Measurements from ENCODE around the gene RPGR.

RPGR gene

DNA sequence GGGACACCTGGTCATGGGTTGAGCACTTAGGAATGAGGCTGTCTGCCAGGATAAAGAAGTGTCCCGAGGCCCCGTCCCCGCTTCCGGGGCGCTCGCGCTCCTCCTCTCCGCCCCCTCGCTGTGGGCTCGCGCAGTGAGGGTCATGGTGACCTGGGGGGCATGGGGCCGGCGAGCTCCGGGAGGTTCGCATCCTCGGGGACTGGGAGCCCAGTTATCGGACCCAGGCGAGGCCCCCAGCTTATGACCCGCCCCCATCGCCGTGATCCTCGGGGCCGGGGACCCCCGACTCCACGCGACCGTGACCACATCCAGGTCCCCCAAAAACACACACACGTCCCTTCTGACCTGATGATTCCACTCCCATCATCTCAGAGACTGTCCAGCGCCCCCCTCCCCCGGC is 71.3 kb downstream of the RPGR start:
- TF ChIP-seq, protein P1, sequence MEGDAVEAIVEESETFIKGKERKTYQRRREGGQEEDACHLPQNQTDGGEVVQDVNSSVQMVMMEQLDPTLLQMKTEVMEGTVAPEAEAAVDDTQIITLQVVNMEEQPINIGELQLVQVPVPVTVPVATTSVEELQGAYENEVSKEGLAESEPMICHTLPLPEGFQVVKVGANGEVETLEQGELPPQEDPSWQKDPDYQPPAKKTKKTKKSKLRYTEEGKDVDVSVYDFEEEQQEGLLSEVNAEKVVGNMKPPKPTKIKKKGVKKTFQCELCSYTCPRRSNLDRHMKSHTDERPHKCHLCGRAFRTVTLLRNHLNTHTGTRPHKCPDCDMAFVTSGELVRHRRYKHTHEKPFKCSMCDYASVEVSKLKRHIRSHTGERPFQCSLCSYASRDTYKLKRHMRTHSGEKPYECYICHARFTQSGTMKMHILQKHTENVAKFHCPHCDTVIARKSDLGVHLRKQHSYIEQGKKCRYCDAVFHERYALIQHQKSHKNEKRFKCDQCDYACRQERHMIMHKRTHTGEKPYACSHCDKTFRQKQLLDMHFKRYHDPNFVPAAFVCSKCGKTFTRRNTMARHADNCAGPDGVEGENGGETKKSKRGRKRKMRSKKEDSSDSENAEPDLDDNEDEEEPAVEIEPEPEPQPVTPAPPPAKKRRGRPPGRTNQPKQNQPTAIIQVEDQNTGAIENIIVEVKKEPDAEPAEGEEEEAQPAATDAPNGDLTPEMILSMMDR (IDR thresholded peaks at IDR 0.05; ENCODE audit: control insufficient read depth, extremely low read depth, insufficient read depth), result no peak
- no peak for DNase-seq (ENCODE audit: low read depth)
- H3K4me3 ChIP-seq (ENCODE audit: low read depth, low read length), result no peak overlapping the region

DNA sequence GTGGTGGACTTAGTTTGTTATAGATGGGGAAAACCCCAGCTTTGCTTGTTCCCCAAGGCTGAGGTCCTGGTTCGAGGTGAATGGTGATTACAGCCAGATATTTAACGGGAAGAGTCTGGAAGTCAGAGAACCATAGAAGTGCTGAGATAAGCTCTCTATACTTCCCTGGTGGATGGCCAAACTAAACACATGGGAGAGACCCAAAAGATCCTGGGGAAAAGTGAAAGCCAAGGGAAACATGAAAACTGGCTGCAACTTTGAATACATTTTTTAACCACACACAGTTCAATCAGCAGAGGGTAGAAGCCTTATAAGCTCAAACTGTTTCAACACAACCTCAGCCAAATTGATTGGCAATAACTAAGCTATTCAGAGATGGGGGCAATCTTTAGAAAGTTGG is 77.3 kb downstream of the RPGR start:
- DNase-seq (ENCODE audit: low read depth), result no peak
- no peak overlapping the region for H3K4me3 ChIP-seq (ENCODE audit: low read depth, low read length)
- TF ChIP-seq, protein P1 (IDR thresholded peaks at IDR 0.05; ENCODE audit: control insufficient read depth, extremely low read depth, insufficient read depth), result no peak

DNA sequence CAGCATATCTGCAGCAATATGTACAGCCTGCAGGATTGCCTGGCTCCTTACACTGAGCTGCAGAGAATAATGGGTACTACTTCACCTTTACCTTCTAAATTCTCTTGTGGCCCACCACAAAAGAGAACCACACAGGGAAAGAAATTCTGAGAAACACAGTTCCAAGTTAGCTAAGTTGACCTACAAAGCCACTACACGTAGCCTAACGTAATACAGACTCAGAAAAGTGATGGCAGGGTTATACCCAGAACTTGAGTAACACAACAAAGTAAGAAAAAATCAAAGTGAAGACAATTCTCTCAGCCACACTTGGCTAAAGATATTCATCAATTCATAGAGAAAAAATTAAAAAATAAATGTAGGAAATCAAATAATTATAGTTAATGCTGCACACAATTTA is 80.3 kb downstream of the RPGR start:
- DNase-seq (ENCODE audit: low read depth), result no peak
- TF ChIP-seq, protein P1 (IDR thresholded peaks at IDR 0.05; ENCODE audit: control insufficient read depth, extremely low read depth, insufficient read depth), result no peak
- H3K4me3 ChIP-seq (ENCODE audit: low read depth, low read length), result no peak overlapping the region

DNA sequence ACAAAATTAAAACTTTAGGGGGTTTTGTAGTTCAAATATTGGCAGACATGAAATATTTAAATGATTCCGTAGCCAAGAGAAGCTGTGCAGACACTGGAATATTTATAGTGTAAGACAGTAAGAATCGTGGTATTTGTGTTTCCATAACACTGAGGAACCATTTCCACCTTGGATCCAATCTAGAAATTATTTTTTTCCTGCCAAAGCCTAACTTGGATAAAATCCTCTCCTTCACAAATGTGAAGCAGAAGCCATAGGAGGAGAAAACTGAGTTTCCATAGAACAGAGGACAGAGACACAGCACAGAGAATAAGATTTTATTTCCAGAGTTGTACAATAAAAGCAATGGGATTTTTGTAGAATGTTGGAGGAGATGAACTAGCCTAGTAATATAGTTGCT is 86.8 kb downstream of the RPGR start:
- DNase-seq (ENCODE audit: low read depth), result no peak
- TF ChIP-seq, protein P1 (IDR thresholded peaks at IDR 0.05; ENCODE audit: control insufficient read depth, extremely low read depth, insufficient read depth), result no peak
- no peak overlapping the region for H3K4me3 ChIP-seq (ENCODE audit: low read depth, low read length)

DNA sequence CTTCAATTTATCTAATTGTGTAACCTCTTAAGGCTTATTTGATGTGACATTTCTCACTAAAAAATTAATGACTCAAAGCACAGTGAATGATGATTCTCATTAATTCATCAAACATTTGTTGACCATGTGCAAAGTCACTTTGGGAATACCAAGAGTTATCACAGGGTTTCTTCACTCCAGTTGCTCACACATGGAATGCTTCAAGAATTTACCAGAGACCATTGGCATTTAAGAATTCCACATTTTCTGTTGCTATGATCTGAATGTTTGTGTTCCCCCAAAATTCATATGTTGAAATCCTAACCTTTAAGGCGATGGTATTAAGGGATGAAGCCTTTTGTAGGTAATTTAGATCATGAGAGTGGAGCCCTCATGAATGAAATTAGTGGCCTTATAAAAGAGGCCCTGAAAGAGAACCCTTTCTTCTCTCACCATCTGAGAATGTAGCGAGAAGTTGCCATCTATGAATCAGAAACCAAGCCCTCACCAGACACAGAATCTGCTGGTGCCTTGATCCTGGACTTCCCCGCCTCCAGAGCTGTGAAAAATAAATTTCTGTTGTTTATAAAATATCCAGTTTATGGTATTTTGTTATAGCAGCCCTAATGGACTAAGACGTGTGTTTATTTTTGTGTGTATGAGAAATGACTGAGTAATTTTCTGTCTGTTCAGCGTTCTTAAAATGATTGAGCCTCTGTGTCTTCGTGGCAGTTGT is 90.3 kb downstream of the RPGR start:
- H3K4me3 ChIP-seq (ENCODE audit: low read depth, low read length), result no peak overlapping the region
- TF ChIP-seq, protein P1 (IDR thresholded peaks at IDR 0.05; ENCODE audit: control insufficient read depth, extremely low read depth, insufficient read depth), result no peak
- DNase-seq (ENCODE audit: low read depth), result no peak

DNA sequence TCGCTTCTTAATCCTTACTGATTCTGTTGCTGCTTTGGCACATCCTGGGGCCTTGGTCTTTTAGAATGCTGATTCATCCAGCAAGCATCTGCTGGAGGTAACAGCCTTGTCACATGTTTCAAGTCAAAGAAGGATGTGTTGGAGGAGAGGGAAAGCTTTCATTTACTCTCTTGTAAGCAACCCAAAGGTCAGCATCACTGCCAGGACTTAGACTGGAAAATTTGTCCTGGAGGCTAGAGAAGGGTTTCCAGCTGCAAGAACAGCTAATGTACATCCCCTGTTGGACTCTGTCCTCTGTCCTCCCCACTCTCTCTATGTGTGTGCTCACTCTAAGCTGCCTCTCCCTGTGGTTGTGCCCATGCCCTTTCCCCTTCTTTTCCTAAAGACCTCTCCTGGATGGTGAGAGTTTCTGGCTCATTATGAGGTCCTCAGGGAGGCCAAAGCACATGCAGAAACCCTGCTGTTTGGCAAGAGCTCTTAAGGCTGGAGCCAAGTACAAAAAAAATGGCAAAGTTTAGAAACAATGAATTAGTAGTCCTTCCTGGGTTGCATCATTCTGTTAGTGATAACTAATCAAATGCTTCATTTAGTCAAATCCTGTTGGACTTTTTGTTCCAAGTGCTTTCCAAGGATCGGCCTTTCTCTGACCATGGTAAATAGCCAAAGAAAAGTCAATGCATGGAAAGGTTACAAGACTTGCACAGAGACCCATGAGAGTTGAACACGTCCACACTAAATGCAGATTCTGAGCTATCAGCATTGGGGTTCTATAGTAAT is 93.2 kb downstream of the RPGR start:
- no peak for DNase-seq (ENCODE audit: low read depth)
- TF ChIP-seq, protein P1 (IDR thresholded peaks at IDR 0.05; ENCODE audit: control insufficient read depth, extremely low read depth, insufficient read depth), result no peak
- H3K4me3 ChIP-seq (ENCODE audit: low read depth, low read length), result no peak overlapping the region
